A673 (cell line): ENCODE data around the gene ZNF274.

Experiments used
- CTCF ChIP-seq: fragments of 300-800, 200-600 bp; sonication (generic); conservative IDR thresholded peaks from 2 replicates; pipeline ENCODE4 v1.5.1; 2017; ENCODE audit warnings: low read depth, mild to moderate bottlenecking, antibody characterized with exemption, low read length, moderate library complexity, mixed read lengths
- EZH2 ChIP-seq: fragments of 200-600 bp; sonication (generic); IDR thresholded peaks from 2 replicates; pipeline ENCODE4 v1.6.1; 2017; ENCODE audit warnings: borderline replicate concordance, low read depth, mild to moderate bottlenecking, mixed read lengths, antibody characterized with exemption, low read length; ENCODE audit not compliant: poor library complexity, severe bottlenecking

- no peak; the same call in 1 of the 2 replicates for TF ChIP-seq CTCF
- TF ChIP-seq EZH2, result no peak
These were observed 45.9 kb downstream of the ZNF274 start, which contains the start of gene ZNF544 for GRCh38 chr19:58228585-58229254.
